AG04450 (cell line): Measurements from ENCODE around the gene BRSK2. TPM values are rescaled to one million over a fixed set of nuclear protein-coding genes. Genes with fewer than 3 reads are reported as not detected.

ENCODE experiments used
- CTCF ChIA-PET: fragments of 300-600, 350-600 bp; formaldehyde crosslinking; extraction: SDS; loops from one replicate; lab custom pipeline; 2022; ENCODE audit warnings: antibody characterized with exemption, inconsistent platforms; lab: Charles Lee
- POLR2A ChIA-PET: fragments of 350-600 bp; formaldehyde crosslinking; extraction: SDS; loops from one replicate; lab custom pipeline; 2021; ENCODE audit warnings: antibody characterized with exemption, inconsistent platforms; lab: Yijun Ruan, JAX
- DNase-seq: peaks from one replicate; pipeline ENCODE4 v3.0.0-alpha.2; 2011; ENCODE audit warnings: low read depth, low spot score
- H3K27ac ChIP-seq: one replicate; pipeline ENCODE4 v1.5.1; 2012; ENCODE audit warnings: low read depth, low read length, control low read depth
- H3K27me3 ChIP-seq: one replicate; pipeline ENCODE4 v1.6.0; 2012; ENCODE audit warnings: low read length; ENCODE audit not compliant: control insufficient read depth, insufficient read depth
- H3K4me3 ChIP-seq: 2 replicates; pipeline ENCODE4 v1.5.1; 2011; ENCODE audit warnings: mild to moderate bottlenecking, low read depth, low read length, control low read depth
- H3K9me3 ChIP-seq: 2 replicates; pipeline ENCODE4 v1.5.1; 2012; ENCODE audit warnings: low read length; ENCODE audit not compliant: control insufficient read depth, insufficient read depth
- CTCF ChIP-seq: IDR thresholded peaks from 2 replicates; pipeline ENCODE4 v1.5.1; 2011; ENCODE audit warnings: low read depth, low read length, control low read depth, inconsistent platforms
- polyA plus RNA-seq: library from polyadenylated mRNA; depleted of rRNA; stranded (reverse); fragments of >200 nt; gene quantifications from 2 replicates; pipeline ENCODE4 v1.2.3, GENCODE V29; 2011

BRSK2 gene
- polyA plus RNA-seq, 1 experiment, result 0.11 TPM

- POLR2A ChIA-PET, result no interaction called here
- no peaks in the 10 kb centered on the region; the same call in 1 of the 2 replicates for H3K9me3 ChIP-seq
- TF ChIP-seq CTCF, result no peak
- H3K4me3 ChIP-seq, result no peak overlapping the region
- peaks cover 8% of the 10 kb centered on the region for H3K27me3 ChIP-seq
- CTCF ChIA-PET, result interaction anchor here (1.1 kb wide), 1 partner anchor 41 kb away, joined by 4 read pairs; no protein-coding TSS in a partner anchor
- no peak for DNase-seq
- no peak overlapping the region for H3K27ac ChIP-seq
Observed at GRCh38 chr11:1384199-1384970, 5.3 kb upstream of the BRSK2 start.

- no peak for DNase-seq
- TF ChIP-seq CTCF, result no peak
- Histone ChIP-seq H3K27ac (no peak overlapping the region), H3K27me3 (peaks cover 22% of the 10 kb centered on the region), H3K9me3 (peaks cover 5% of the 10 kb centered on the region; the same call in 1 of the 2 replicates), H3K4me3 (no peak overlapping the region)
- CTCF ChIA-PET, result no interaction called here
- POLR2A ChIA-PET, result no interaction called here
Observed at GRCh38 chr11:1387521-1387920, 2.2 kb upstream of the BRSK2 start.

GRCh38 chr11:1387961-1388762, 1.6 kb upstream of the BRSK2 start:
- Histone ChIP-seq H3K27ac (no peak overlapping the region), H3K27me3 (peaks cover 26% of the 10 kb centered on the region), H3K4me3 (peak overlapping the region; percentile 66), H3K9me3 (peaks cover 5% of the 10 kb centered on the region; the same call in 1 of the 2 replicates)
- ChIA-PET CTCF (no interaction called here), POLR2A (interaction anchor here (0.8 kb wide), 1 partner anchor 882 kb away, joined by 3 read pairs; no protein-coding TSS in a partner anchor)
- DNase-seq, result no peak
- TF ChIP-seq CTCF, result no peak

DNA sequence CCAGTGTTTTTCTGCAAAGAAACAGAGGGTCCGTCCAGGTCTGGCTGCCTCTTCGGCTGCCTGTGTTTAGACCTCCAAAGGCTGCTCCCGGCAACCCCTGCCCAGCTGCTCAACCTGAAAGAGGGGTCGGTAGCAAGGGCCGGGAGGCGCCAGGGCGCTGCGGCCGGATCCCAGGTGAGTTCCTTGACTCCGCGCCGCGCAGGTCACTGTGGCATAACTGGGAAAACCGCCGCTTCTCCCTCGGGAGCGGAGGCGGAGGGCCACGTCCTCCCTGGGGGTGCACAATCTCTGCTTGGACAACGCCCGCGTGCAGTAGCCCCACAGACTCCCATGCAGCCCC, 1.0 kb upstream of the BRSK2 start:
- peaks cover 5% of the 10 kb centered on the region; the same call in 1 of the 2 replicates for H3K9me3 ChIP-seq
- H3K27ac ChIP-seq, result no peak overlapping the region
- TF ChIP-seq CTCF, result no peak
- peak overlapping the region; percentile 66 for H3K4me3 ChIP-seq
- peaks cover 26% of the 10 kb centered on the region for H3K27me3 ChIP-seq
- CTCF ChIA-PET, result no interaction called here
- POLR2A ChIA-PET, result interaction anchor here (0.6 to 1.2 kb wide), 3 partner anchors 13 to 882 kb away, joined by 3 to 5 read pairs (median 4); no protein-coding TSS in a partner anchor
- no peak for DNase-seq
